ENCODE measurements around the gene BMERB1.
"Not testable (repeated sequence)": the region's sequence is repeated elsewhere in the genome, so short reads cannot be mapped to it uniquely, and the experiment has no call there.

Gene BMERB1

DNA sequence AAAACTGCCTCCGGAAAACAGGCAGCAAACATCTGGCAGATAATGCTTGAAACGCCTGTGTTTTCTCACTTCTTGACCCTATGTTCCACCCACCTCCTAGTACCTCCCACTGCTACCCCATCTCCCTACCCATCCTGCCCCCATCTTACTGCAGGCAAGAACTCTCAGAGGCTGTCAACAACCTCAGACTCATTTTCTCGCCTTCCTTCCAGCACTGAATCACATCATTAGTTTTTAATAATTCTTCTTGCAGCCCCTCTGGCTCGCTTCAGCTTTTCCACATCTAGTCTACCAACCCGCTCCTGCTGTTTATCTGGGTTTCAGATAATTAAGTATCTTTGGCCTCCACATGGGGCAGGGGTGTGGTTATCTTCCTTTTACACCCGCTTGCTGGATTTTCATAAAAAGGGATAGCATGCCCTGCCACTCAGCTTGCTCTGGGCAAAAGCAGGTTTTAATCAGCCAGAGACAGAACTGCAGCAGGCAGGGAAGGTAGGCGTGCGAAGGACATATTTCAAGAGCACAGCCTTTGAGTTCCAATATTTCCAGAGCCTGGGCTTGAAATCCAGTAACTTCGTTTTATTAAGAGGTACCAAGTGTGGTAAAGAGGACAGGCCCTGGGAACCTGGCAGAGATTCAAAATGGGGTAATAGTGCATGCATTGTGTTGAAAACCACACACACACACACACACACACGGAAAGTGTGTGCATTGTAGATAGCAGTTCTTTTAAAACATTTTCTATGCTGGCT is 87.5 kb downstream of the BMERB1 start:
- no peak for DNase-seq (ENCODE audit: low read depth in 1 of 2, low spot score in 1 of 2)

GRCh38 chr16:15523092-15523541 is 88.7 kb downstream of the BMERB1 start:
- DNase-seq (ENCODE audit: low read depth in 1 of 2, low spot score in 1 of 2): no peak

DNA sequence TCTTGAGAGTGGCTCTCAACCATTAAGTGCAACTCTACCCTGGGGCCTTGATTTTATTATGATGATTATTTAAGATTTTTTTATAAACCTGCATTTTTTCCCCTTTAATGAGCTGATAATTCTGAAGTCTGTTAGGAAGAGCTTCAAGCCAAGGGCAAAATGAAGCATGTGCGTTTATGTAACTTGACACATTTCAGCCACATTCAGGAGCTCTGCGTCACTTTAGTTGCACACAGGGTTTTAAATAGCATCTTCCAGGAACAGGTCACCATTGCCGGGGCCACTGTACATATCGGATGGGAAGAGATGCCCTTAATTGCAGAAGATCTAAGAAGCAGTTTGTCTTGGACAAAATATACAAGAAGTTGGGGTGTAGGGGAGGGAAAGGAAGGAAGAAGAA is 89.6 kb downstream of the BMERB1 start:
- no peak for DNase-seq (ENCODE audit: low read depth in 1 of 2, low spot score in 1 of 2)

GRCh38 chr16:15524966-15525365 is 90.6 kb downstream of the BMERB1 start:
- DNase-seq (ENCODE audit: low read depth in 1 of 2, low spot score in 1 of 2): no peak

GRCh38 chr16:15526097-15526496 is 91.7 kb downstream of the BMERB1 start:
- DNase-seq (ENCODE audit: low read depth in 1 of 2, low spot score in 1 of 2): no peak

DNA sequence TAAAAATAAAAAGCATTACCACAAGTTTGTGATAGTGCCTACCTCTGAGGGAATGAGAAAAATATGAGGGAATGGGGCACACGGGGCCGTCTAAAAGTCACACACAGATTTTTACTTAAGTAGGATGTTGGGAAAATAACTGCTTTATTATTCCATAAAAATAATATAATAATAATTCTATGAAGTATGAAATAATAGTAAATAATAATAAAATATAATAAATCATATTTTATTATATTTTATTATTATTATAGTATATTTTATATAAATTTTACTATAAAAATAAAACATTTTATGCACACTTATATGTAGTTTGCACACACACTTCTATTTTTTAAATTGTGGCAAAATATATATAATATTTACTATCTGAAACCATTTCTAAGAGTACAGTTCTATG is 92.3 kb downstream of the BMERB1 start:
- no peak for DNase-seq (ENCODE audit: low read depth in 1 of 2, low spot score in 1 of 2)

DNA sequence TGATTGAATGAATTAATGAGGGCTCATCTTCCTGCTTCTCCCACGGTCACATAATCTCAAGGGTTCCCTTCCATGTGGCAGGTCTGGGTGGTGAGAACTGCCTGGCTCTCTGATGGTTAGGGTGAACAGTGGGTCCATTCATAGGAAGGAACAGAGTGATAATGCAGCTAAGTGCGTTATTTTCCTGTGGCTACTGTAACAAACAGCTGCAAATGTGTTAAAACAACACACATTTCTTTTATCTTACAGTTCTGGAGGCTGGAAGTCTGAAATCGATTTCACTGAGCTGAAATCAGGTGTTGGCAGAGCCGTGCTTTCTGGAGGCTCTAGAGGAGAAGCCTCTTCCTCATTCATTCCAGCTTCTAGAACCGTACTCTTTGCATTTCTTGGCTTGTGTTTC is 95.3 kb downstream of the BMERB1 start:
- no peak for DNase-seq (ENCODE audit: low read depth in 1 of 2, low spot score in 1 of 2)

DNA sequence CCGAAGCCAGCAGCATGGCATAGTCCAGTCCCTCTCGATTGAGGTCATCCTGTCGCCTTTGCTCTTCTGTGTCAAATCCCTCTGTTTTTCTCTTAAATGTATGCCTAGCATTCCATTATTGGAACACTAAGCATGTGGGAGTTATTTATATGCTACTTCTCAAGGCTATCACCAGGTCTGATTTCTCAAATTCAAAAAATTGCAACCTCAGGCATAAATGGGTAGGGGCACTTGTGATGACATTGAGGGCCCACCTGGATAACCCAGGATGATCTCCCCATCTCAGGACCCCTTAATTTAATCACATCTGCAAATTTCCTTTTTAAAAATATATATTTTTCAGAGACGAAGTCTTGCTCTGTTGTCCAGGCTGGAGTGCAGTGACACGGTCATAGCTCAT is 95.7 kb downstream of the BMERB1 start:
- DNase-seq (ENCODE audit: low read depth in 1 of 2, low spot score in 1 of 2): no peak

DNA sequence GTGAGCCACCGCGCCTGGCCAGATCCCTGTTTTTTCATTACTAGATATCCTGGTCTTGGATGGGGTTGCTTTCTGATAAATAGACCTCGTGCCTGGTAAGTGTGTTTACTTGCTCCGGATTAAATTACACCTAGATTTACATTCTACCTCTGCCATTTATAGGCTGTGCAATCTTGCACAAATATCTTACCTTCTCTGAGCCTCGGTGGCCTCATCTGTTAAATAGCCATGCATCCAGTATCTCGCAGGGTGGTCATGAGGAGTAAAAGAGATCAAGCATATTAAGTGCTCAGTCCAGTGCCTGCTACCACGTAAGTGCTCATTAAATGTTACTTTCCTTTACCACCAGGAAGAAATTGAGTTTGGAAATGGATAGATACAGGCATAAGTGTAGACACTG is 98.4 kb downstream of the BMERB1 start:
- no peak for DNase-seq (ENCODE audit: low read depth in 1 of 2, low spot score in 1 of 2)

DNA sequence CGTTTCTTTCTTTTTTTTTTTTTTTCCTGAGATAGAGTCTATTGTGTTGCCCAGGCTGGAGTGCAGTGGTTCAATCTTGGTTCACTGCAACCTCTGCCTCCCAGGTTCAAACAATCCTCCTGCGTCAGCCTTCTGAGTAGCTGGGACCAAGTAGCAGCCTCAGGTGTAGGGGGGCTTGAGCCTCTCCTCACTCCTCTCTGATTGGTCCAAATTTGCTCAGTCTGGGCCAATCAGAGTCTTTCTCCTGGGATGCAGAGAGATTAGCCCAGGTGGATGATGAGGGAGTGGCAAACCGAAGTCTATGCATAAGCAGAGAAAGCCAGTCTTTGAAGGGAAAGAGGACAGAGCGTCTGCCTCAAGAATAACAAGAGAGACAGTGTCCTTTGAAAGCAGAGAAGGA is 99.0 kb downstream of the BMERB1 start:
- DNase-seq (ENCODE audit: low read depth in 1 of 2, low spot score in 1 of 2): no peak

GRCh38 chr16:15535772-15536171 is 101.4 kb downstream of the BMERB1 start:
- DNase-seq (ENCODE audit: low read depth in 1 of 2, low spot score in 1 of 2): no peak

DNA sequence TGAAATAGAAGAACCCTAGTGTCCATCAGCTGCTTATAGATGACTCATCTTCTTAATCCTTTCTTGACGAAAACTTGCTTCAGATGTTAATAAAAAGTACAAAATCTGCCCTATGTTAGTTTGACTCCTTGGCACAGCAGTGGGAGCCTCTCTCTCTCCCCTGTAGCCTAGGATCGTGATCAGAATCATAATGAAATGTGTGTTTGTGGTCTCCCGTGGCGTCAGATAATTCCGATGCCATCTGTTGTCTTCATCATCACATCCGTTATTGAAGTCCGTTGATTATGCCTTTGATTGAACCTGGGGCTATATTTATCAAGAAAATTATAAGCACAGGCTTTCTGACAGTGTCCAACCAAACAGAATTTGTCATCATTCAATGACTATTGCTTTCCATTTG is 102.5 kb downstream of the BMERB1 start:
- DNase-seq (ENCODE audit: low read depth in 1 of 2, low spot score in 1 of 2): no peak

DNA sequence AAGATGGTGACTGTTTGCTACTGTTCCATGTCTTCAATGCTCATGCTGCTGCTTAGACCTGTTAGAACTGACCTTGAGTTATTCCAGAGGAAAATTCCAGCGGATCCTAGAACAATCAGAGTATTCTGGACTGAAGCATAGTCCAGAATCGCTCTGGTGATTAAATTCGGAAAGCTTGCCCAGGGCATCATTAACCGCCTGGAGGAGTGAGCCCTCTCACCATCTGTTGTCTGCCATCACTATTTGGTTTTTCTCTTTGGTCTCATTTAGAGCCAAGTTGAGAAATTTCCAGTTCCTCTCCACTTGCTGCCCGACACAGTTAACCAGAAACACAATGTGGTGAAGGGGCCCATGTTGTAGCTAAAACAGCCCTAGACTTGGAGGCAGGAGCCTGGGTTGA is 104.1 kb downstream of the BMERB1 start:
- no peak for DNase-seq (ENCODE audit: low read depth in 1 of 2, low spot score in 1 of 2)

DNA sequence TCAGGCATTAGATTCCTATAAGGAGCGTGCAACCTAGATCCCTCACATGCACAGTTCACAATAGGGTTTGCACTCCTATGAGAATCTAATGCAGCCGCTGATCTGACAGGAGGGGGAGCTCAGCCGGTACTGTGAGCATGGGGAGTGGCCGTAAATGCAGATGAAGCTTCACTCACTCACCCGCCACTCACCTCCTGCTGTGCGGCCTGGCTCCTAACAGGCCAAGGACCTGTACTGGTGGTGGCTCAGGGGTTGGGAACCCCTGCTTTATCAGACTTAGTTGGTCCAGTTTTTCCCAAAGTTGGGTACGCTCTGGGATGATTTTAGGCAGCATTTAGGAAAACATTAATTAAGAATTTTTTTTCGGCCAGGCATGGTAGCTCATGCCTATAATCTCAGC is 104.8 kb downstream of the BMERB1 start:
- DNase-seq (ENCODE audit: low read depth in 1 of 2, low spot score in 1 of 2): no peak

DNA sequence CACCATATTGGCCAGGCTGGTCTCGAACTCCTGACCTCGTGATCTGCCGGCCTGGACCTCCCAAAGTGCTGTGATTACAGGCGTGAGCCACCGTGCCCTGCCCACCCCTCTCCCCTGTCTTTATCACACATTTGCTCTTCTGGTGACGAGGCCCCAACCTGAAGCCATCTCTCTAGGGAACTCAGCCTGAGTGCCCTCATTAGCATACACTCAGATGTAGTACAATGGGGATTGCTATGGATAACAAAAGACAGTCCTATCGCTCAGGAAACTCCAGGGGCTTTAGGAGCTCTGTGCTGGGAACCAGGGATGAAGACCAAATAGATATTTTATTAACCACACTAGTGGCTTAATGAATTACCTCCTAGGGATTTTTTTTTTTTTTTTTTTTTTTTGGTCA is 107.9 kb downstream of the BMERB1 start:
- no peak for DNase-seq (ENCODE audit: low read depth in 1 of 2, low spot score in 1 of 2)

GRCh38 chr16:15542734-15543347 is 108.5 kb downstream of the BMERB1 start:
- no peak for DNase-seq (ENCODE audit: low read depth in 1 of 2, low spot score in 1 of 2)

DNA sequence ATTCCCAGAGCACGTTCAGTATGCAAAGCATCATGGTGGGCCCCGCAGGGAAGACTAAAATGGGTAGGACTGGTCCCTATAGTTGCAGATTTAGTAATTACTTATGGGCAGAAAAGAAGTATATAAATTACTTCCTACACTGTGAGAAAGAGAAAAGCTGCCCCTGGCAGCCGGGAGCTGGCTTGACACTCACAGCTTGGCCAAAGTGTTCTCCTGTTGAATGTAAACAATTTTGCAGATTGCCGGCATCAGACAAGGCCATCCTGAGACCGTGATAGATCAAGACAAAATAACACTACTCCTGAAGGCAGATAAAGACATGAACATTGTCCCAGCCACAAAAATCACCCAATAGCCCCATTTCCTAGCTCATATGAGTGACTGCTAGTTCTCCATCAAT is 110.0 kb downstream of the BMERB1 start:
- no peak for DNase-seq (ENCODE audit: low read depth in 1 of 2, low spot score in 1 of 2)

GRCh38 chr16:15545544-15545943 is 111.2 kb downstream of the BMERB1 start:
- DNase-seq (ENCODE audit: low read depth in 1 of 2, low spot score in 1 of 2): no peak

GRCh38 chr16:15547072-15547767 is 112.8 kb downstream of the BMERB1 start:
- DNase-seq (ENCODE audit: low read depth in 1 of 2, low spot score in 1 of 2): not testable (repeated sequence)

DNA sequence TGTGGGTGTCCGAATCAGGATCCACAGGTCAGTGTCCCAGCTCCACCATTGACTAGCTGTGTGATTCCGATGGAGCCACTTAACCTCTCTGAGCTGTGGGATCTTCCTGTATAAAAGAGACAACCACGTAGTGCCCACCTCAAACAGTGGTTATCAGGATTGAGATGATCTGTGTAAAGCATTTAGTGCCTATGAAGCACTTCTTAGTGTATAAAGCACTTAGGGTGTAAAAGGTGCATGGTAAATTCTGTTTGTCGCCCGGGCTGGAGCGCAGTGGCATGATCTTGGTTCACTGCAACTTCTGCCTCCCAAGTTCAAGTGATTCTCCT is 113.3 kb downstream of the BMERB1 start:
- DNase-seq (ENCODE audit: low read depth in 1 of 2, low spot score in 1 of 2): no peak

- DNase-seq (ENCODE audit: low read depth in 1 of 2, low spot score in 1 of 2): no peak
Measured at GRCh38 chr16:15548482-15548891, 114.1 kb downstream of the BMERB1 start.

DNA sequence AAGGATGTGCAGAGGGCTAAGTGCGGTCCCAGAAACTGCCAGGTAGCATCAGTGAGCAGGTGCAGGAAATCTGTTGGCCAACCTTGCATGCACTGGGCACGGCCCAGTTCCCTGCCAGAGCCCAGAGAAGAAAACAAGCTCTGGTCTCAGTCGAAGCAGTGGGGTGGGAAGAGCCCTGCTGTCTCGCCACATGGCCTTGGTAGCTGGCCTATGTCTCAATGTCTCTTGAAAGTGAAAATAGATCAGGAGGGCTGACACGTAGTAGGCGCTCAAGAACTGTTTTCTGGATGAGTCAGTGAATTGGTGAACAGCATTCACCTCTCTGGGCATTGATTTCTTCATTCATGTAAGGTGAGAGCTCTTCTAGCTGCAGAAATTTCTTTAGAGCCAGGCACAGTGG is 118.1 kb downstream of the BMERB1 start:
- DNase-seq (ENCODE audit: low read depth in 1 of 2, low spot score in 1 of 2): no peak
